HEK293T (cell line): ENCODE measurements around the gene EPRS1.

Source experiments
- ELF4 ChIP-seq: fragments of 450-650 bp; IDR thresholded peaks from 2 replicates; pipeline ENCODE4 v1.6.1; 2017; ENCODE audit warnings: antibody characterized with exemption
- HDGF ChIP-seq: fragments of 450-650 bp; IDR thresholded peaks from 2 replicates; pipeline ENCODE4 v1.6.1; 2017; ENCODE audit warnings: antibody characterized with exemption, borderline replicate concordance

GRCh38 chr1:220028346-220028895 is 17.9 kb downstream of the EPRS1 start:
- TF ChIP-seq ELF4 = no peak
- TF ChIP-seq HDGF = no peak
